ENCODE data around the gene SUSD6. TPM values are rescaled to one million over a fixed set of nuclear protein-coding genes. Genes with fewer than 3 reads are reported as not detected.

SUSD6 gene
- total and polyA plus RNA-seq, 2 experiments from 2014 or later = 2.8 to 3.4 TPM

GRCh38 chr14:69750495-69750894 is 139.1 kb downstream of the SUSD6 start:
- Histone ChIP-seq H3K4me3 (no peak overlapping the region), H4K20me1 (replicated peaks; ENCODE audit: insufficient read depth) (no peaks in the 10 kb centered on the region), H2AFZ (no peak overlapping the region), H3K9me2 (ENCODE audit: insufficient read depth) (no peaks in the 10 kb centered on the region), H3K4me2 (no peak overlapping the region), H3K79me2 (replicated peaks; ENCODE audit: insufficient read depth) (no peaks in the 10 kb centered on the region), H3K27ac (ENCODE audit: low read depth) (no peak overlapping the region), H3K27me3 (ENCODE audit: insufficient read depth) (no peaks in the 10 kb centered on the region), H3K36me3 (ENCODE audit: insufficient read depth) (no peaks in the 10 kb centered on the region), H3K4me1 (ENCODE audit: insufficient read depth) (no peaks in the 10 kb centered on the region), H3F3A (replicated peaks; ENCODE audit: low read depth) (no peaks in the 10 kb centered on the region)
- TF ChIP-seq JUNB (IDR thresholded peaks at IDR 0.05; ENCODE audit: unreplicated experiment) (no peak), STAT1 (IDR thresholded peaks at IDR 0.05; ENCODE audit: unreplicated experiment) (no peak), POLR2AphosphoS5 (IDR thresholded peaks at IDR 0.05; ENCODE audit: low read depth) (no peak), ZNF114 (CRISPR knock-in tag; IDR thresholded peaks at IDR 0.05) (no peak), CREB1 (CRISPR knock-in tag; IDR thresholded peaks at IDR 0.05; ENCODE audit: low read depth) (no peak), REST (IDR thresholded peaks at IDR 0.05; ENCODE audit: unreplicated experiment) (no peak)
- Mint-ChIP-seq H3K27me3 (ENCODE audit: insufficient read depth, low read depth, poor library complexity) (peaks cover 2% of the 10 kb centered on the region), H3K27ac (no peak overlapping the region), H3K4me3 (no peak overlapping the region), H3K4me1 (peaks cover 5% of the 10 kb centered on the region; the same call in 1 of the 3 replicates), H3K36me3 (ENCODE audit: low read depth) (peaks cover 6% of the 10 kb centered on the region; the same call in 1 of the 3 replicates), H3K9me3 (peaks cover 8% of the 10 kb centered on the region; the same call in 2 of the 3 replicates)
- ATAC-seq (no peak), DNase-seq (ENCODE audit: low spot score) (no peak)

GRCh38 chr14:69752773-69753172 is 141.4 kb downstream of the SUSD6 start:
- DNase-seq (ENCODE audit: low spot score) (no peak), ATAC-seq (peak; percentile 77)
- no peaks in the 10 kb centered on the region for H3K9me3 Mint-ChIP-seq
- no peak overlapping the region for H3K27ac ChIP-seq (ENCODE audit: low read depth)
- no peak overlapping the region for H3K4me3 ChIP-seq
- H3K9me2 ChIP-seq (ENCODE audit: insufficient read depth) = no peaks in the 10 kb centered on the region
- no peak overlapping the region for H3K4me3 Mint-ChIP-seq
- H3K79me2 ChIP-seq (replicated peaks; ENCODE audit: insufficient read depth) = no peaks in the 10 kb centered on the region
- TF ChIP-seq CREB1 (CRISPR knock-in tag; IDR thresholded peaks at IDR 0.05; ENCODE audit: low read depth) (no peak), NANOG (IDR thresholded peaks at IDR 0.05; ENCODE audit: borderline replicate concordance) (no peak), REST (IDR thresholded peaks at IDR 0.05; ENCODE audit: unreplicated experiment) (no peak), EZH2phosphoT487 (IDR thresholded peaks at IDR 0.05; ENCODE audit: unreplicated experiment) (no peak), POLR2AphosphoS5 (IDR thresholded peaks at IDR 0.05; ENCODE audit: low read depth) (no peak), ETS1 (IDR thresholded peaks at IDR 0.05) (no peak), CTCF (conservative IDR thresholded peaks at IDR 0.05; ENCODE audit: low read depth in 2 of 2) (no peak)
- no peaks in the 10 kb centered on the region for H3K27me3 ChIP-seq (ENCODE audit: insufficient read depth)
- no peaks in the 10 kb centered on the region for H3K36me3 ChIP-seq (ENCODE audit: insufficient read depth)
- no peak overlapping the region for H3K27ac Mint-ChIP-seq
- H4K20me1 ChIP-seq (replicated peaks; ENCODE audit: insufficient read depth) = no peaks in the 10 kb centered on the region
- H3K4me1 ChIP-seq (ENCODE audit: insufficient read depth) = no peaks in the 10 kb centered on the region
- no peak overlapping the region for H3K4me2 ChIP-seq
- 0 out of 2 replicates have a peak overlapping the region, but pooled peaks have one; percentile 19 for H2AFZ ChIP-seq
- no peaks in the 10 kb centered on the region for H3F3A ChIP-seq (replicated peaks; ENCODE audit: low read depth)
- H3K27me3 Mint-ChIP-seq (ENCODE audit: insufficient read depth, low read depth, poor library complexity) = peaks cover 4% of the 10 kb centered on the region
- H3K36me3 Mint-ChIP-seq (ENCODE audit: low read depth) = no peaks in the 10 kb centered on the region
- H3K4me1 Mint-ChIP-seq = peaks cover 5% of the 10 kb centered on the region; the same call in 1 of the 3 replicates

Measured in GM23338 (cell line).